Hematopoietic multipotent progenitor cell treated with erythropoietin and hydrocortisone succinate and interleukin-3 and kit ligand, for 17 days (in vitro differentiated cells): ENCODE measurements around the gene TPSD1.
"Not testable (repeated sequence)": the region's sequence is repeated elsewhere in the genome, so short reads cannot be mapped to it uniquely, and the experiment has no call there.

ENCODE experiments used
- DNase-seq: peaks from one replicate; pipeline ENCODE4 v3.0.0-alpha.2; 2015; ENCODE audit warnings: low spot score

The TPSD1 gene

DNA sequence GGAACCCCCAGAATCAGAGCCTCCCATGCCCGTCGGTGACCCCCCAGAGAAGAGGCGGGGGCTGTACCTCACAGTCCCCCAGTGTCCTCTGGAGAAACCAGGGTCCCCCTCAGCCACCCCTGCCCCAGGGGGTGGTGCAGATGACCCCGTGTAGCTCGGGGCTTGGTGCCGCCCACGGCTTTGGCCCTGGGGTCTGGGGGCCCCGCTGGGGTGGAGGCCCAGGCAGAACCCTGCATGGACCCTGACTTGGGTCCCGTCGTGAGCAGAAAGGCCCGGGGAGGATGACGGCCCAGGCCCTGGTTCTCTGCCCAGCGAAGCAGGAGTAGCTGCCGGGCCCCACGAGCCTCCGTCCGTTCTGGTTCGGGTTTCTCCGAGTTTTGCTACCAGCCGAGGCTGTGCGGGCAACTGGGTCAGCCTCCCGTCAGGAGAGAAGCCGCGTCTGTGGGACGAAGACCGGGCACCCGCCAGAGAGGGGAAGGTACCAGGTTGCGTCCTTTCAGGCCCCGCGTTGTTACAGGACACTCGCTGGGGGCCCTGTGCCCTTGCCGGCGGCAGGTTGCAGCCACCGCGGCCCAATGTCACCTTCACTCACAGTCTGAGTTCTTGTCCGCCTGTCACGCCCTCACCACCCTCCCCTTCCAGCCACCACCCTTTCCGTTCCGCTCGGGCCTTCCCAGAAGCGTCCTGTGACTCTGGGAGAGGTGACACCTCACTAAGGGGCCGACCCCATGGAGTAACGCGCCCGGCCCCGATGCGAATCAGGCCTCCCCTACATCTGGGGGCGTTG, 34.8 kb upstream of the TPSD1 start:
- no peak for DNase-seq

- no peak for DNase-seq
These were observed 34.0 kb upstream of the TPSD1 start for GRCh38 chr16:1221628-1222552.

DNA sequence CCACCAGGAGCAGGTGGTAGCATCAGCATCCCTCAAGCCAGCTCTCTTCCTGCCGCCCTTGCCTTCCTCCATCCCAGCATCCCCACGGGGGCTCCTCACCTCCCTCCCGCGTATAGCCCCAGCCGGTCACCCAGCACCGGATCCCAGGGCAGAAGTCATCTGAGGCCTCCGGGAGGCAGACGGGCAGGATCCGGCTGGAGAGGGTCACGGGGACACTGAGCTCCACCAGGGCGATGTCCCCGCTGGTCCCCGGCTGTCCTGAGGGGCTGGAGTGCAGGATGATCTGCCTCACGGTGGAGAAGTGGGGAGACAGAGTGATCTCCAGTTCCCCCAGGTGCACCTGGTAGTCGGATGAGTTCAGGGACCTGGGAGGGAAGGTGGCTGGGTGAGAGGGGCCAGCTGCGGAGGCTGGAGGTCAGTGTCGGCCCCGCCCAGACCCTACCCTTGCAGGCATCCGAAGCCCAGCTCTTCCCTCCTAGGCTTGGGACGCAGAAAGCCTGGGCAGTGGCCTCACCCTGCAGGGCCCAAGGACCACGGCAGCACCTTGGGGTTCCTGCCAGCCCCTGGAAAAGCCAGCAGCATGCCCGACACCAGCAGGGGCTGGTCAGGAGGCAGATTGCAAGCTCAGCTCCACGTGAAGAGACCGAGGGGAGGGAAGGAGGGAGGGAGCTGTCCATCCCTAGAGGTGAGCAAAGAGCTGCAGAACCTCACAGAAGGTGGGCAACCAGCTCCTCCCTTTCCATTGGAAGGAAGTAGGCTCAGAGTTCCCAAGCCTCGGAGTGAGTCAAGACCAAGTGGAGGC, 33.1 kb upstream of the TPSD1 start:
- DNase-seq, result no peak

DNA sequence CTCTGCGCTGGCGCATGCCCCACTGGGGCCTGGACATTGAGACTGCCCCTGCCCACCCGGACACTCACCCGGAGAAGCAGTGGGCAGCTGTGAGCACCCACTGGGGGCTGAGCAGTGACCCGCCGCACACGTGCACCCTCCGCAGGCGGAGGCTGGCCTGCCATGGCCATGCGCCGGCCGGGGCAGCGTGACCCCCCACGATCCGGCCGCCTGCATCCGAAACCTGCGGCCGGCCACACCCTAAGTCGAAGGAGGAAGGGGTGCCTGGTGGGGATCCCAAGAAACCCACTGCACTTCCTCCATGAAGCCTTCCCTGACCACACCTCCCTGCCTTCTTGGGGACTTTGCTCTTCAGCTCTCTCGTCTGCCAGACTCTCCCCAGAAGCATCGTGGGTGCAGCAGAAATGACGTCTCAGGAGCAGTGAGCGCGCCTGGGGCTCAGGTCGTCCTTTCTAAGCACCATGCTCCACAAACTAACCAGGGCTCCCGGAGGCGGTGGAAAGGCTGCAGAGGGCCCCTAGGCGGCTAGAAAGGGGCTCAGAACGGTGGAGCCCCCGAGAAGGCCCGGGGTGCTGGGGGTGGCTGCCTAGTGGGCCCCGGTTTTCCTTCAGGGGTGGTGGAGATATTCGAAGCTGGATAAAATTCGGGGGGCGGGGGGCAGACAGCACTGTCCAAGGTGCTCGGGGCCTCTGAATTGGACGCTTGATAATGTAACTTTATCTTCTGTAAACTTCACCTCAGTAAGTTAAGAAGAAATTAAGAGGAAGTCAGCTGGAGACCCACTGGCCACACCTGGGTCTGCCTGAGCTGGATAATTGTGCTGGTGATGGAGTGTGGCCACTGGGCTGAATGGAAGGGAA, 32.3 kb upstream of the TPSD1 start:
- DNase-seq, result no peak

GRCh38 chr16:1224558-1224957, 31.3 kb upstream of the TPSD1 start:
- DNase-seq, result no peak

DNA sequence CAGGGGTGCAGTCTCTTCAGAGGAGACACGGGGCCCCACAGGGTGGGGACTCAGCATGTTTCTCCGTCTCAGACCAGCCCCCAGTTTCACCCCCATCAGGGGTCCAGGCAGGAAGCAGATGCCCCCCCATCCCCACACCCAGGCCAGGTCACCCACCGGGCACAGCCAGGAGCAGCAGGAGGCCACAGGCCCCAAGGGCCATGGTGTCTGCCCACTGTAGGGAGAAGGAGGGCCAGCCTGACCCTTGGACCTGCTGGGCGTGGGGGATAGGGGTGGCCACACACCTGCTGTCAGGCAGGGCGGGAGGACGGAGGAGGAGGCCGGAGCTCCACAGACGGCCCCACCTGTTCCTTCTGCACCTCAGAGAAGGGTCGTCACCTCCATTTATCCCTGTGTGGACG, 30.8 kb upstream of the TPSD1 start, which contains the start of gene TPSG1:
Gene TPSG1 (minus strand): TSS at position 218 of the 401 bp plus-strand sequence. CDS start 16 bp downstream, at position 202.
- DNase-seq, result no peak

DNA sequence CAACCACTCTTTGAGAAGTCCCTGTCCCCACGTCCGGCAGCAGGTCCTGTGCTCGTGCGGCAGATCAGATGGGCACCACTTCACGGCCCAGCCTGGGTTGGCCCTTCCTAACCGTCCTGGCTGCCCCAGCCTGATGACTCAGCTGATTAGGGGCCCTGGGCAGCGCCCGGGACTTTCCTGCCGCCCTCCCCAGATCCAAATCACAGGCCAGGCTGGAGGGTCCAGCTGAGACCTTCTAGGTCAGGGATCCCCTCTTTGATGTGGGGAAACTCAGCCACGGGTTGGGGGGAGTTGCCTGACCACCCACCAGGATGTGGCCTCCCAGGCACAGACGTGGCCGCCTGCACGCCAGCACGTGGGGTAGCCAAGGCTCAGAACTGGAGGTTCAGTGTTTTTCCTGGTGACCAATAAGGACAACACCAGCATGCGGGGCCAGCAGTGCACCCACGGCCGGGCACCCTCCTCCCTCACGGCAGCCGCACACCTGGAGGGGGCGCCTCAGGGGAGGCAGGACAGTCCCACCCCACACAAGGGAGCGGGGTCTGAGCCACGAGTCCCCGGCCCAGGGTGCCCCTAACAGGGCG, 30.0 kb upstream of the TPSD1 start:
- peak; percentile 25 for DNase-seq

GRCh38 chr16:1226692-1227091, 29.2 kb upstream of the TPSD1 start:
- DNase-seq, result not testable (repeated sequence)

DNA sequence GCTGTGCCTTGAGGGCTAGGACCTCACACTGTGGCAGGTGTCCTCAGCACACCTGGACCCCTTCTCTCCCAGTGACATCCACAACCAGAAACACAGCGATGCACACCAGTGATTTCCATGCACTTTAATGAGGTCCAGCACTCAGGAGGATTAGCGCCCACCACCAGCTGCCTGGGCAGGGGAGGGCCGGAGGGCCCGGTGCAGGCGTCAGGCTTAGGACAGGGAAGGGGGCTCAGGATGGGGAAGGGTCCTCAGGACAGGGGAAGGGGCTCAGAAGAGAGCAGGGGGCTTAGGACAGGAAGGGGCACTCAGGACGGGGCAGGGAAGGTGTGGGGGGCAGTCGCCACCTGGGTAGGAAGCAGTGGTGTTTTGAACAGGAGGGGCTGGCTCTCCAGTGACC, 27.6 kb upstream of the TPSD1 start:
- not testable (repeated sequence) for DNase-seq

- not testable (repeated sequence) for DNase-seq
These were observed 26.4 kb upstream of the TPSD1 start for GRCh38 chr16:1229476-1229875.

GRCh38 chr16:1230084-1230470, 25.8 kb upstream of the TPSD1 start, which contains the start of gene TPSB2:
Gene TPSB2, minus strand, starts transcription at chr16:1230184. Its CDS starts 233 bp downstream, at chr16:1229951.
- DNase-seq, result not testable (repeated sequence)

DNA sequence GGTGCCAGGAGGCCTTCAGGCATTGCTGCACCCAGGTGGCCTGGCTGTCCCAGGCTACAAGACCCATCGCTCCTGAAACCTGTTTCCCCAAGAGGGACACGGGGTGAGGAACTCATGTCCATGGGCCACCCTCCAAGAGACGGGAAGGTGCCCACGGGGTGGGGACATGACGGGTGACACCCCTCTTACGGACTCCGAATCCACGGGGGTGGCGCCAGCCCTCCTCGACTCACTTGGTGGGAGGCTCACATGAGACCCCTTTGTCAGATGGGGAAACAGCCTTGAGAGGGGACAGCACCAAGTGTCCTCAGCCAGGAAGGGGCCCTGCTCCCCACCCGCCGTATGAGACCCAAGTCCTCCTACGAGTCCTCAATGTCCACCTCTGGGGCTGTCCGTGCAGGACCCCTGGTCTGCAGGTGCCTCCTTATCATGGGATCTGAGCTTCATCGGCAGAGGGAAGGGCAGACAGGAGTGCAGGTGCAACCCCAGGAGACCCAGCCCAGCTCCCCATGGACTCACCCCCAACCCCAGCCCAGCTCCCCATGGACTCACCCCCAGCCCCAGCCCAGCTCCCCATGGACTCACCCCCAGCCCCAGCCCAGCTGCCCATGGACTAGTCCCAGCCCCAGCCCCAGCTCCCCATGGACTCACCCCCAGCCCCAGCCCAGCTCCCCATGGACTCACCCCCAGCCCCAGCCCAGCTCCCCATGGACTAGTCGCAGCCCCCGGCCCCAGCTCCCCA, 25.2 kb upstream of the TPSD1 start:
- DNase-seq, result not testable (repeated sequence)

- not testable (repeated sequence) for DNase-seq
These were observed 24.6 kb upstream of the TPSD1 start for GRCh38 chr16:1231301-1231700.

DNA sequence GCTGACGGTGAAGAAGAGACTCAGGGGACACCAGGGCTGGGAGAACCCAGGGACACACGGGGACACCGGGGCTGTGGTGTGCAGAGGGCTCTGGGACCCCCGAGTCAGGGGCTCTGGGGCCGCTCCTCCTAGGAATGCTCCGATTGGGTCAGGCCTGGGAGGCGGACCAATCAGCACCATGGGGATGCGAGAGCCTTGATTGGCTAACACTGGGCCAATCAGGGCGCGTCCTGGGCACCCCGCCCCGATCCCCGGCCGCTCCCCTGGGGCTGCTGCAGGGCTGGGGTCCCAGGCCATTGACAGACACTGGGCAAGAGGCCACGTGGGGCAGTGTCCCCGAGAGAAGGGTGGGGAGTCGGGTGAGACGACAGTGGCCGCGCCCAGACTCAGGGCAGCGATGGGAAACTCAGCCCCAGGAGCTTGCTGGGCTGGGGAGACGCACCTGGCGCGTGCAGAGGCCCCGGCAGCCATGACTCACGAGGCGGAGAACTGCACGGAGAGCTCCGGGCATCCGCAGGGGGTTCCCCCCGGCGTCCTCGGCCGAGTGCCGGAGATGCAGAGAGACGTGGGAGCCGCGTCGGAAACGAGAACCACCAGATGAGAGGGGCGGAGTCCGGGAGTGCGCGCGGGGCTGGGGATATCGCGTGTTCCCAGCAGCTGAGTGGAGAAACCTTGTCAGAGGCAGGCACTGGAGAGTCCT, 23.7 kb upstream of the TPSD1 start:
- DNase-seq, result not testable (repeated sequence)

DNA sequence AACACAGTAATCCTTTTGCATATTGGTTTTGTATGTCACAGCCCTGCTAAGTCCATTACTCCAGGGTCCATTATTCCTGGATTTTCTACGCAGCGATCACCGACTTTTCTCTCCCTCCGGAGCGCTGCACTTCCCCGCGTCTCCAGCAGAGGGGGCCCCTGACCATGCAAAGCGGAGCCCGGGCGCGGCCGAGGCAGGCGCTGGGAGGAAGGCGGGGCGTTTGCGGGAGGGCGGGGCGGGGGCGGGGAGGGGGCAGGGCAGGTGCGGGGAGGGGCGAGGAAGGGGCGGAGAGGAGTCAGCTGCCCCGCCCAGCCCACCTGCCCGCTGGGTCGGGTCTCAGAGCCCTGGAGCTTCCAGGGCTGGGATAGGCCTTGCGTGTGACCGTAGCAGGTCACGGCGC, 19.2 kb upstream of the TPSD1 start:
- not testable (repeated sequence) for DNase-seq

DNA sequence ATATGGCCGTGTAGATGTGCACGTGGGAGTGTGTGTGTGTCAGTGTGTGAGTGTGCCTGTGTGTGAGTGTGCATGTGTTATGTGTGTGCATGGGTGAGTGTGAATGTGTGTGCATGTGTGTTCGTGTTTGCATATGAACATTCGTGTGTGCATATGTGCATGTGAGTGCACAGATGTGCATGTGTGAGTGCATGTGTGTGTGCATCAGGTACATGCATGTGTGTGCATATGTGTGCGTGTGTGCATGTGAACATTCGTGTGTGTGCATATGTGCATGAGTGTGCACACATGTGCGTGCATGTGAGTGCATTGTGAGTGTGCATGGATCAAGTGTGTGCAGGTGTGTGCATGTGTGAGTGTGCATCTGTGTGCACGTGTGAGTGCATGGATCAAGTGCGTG, 17.9 kb upstream of the TPSD1 start:
- DNase-seq, result no peak

DNA sequence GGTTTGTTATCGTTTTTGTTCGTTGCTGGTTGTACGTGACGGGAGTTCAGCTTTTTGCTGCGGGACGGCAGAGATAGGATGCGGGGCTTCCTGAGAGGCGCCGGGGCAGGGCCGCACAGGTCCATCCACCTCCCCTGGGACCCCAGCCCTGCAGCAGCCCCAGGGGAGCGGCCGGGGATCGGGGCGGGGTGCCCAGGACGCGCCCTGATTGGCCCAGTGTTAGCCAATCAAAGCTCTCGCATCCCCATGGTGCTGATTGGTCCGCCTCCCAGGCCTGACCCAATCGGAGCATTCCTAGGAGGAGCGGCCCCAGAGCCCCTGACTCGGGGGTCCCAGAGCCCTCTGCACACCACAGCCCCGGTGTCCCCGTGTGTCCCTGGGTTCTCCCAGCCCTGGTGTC, 17.0 kb upstream of the TPSD1 start:
- not testable (repeated sequence) for DNase-seq

DNA sequence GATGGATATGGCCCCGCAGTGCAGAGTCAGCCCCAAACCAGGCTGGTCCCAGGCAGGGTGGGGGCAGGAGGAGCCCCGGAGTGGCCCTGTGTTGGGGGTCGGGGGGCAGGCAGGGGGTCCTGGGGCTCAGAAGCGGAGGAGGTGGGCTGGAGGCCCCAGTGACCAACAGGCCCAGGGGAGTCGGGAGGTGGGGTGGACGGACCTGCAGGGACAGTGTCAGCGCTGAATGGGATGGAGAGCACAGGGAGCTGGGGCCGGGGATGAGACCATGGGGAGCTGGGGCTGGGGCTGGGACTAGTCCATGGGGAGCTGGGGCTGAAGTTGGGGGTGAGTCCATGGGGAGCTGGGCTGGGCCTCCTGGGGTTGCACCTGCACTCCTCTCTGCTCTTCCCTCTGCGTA, 16.3 kb upstream of the TPSD1 start:
- DNase-seq, result not testable (repeated sequence)

- DNase-seq, result not testable (repeated sequence)
These were observed 15.4 kb upstream of the TPSD1 start, which contains the start of gene TPSAB1 for GRCh38 chr16:1240436-1240835. Gene TPSAB1, plus strand, starts transcription at chr16:1240705. Its CDS starts 234 bp downstream, at chr16:1240939.
